ENCODE data around the gene ZNF423. TPM values are rescaled to one million over a fixed set of nuclear protein-coding genes. Genes with fewer than 3 reads are reported as not detected.

Gene ZNF423
- polyA plus RNA-seq, 4 donors = 0.54 to 10.3 (median 2.9) TPM; not detected in 1

- Histone ChIP-seq H3K4me1 (ENCODE audit: control insufficient read depth in 3 of 3, insufficient read depth in 2 of 3, low read depth in 1 of 3, low read length in 2 of 3) (peaks cover 0 to 7% (median 0%) of the 10 kb centered on the region in 3 donors), H3K36me3 (ENCODE audit: control insufficient read depth in 3 of 3, insufficient read depth in 2 of 3, low read depth in 1 of 3, low read length in 3 of 3) (no peaks in the 10 kb centered on the region), H3K27ac (ENCODE audit: low read depth in 1 of 3, low read length in 2 of 3) (no peak overlapping the region), H3K9me3 (ENCODE audit: control insufficient read depth in 2 of 2, insufficient read depth in 1 of 2, low read depth in 1 of 2, low read length in 1 of 2) (peaks cover 0 to 21% of the 10 kb centered on the region in 2 donors), H3K27me3 (ENCODE audit: control insufficient read depth in 3 of 3, insufficient read depth in 3 of 3, low read length in 3 of 3) (no peaks in the 10 kb centered on the region), H3K4me3 (ENCODE audit: low read depth in 1 of 3, low read length in 3 of 3) (no peak overlapping the region)
- 95 to 100% (median 95%) methylated on average over 1 of the region's 1 CpG for WGBS, 3 donors
- FAIRE-seq = no peak
- DNase-seq = no peak
These were observed 210.6 kb downstream of the ZNF423 start for GRCh38 chr16:49645263-49645662.

- DNase-seq = no peak
- no peak overlapping the region for H3K4me3 ChIP-seq (ENCODE audit: low read depth in 1 of 3, low read length in 3 of 3)
- no peaks in the 10 kb centered on the region for H3K27me3 ChIP-seq (ENCODE audit: control insufficient read depth in 3 of 3, insufficient read depth in 3 of 3, low read length in 3 of 3)
- H3K4me1 ChIP-seq (ENCODE audit: control insufficient read depth in 3 of 3, insufficient read depth in 2 of 3, low read depth in 1 of 3, low read length in 2 of 3) = peaks cover 0 to 16% (median 0%) of the 10 kb centered on the region in 3 donors
- 55 to 63% (median 60%) methylated on average over 4 of the region's 4 CpGs for WGBS, 3 donors
- no peak overlapping the region for H3K27ac ChIP-seq (ENCODE audit: low read depth in 1 of 3, low read length in 2 of 3)
- H3K9me3 ChIP-seq (ENCODE audit: control insufficient read depth in 2 of 2, insufficient read depth in 1 of 2, low read depth in 1 of 2, low read length in 1 of 2) = peaks cover 0 to 19% of the 10 kb centered on the region in 2 donors
- no peak for FAIRE-seq
- no peaks in the 10 kb centered on the region for H3K36me3 ChIP-seq (ENCODE audit: control insufficient read depth in 3 of 3, insufficient read depth in 2 of 3, low read depth in 1 of 3, low read length in 3 of 3)
These were observed 211.8 kb downstream of the ZNF423 start for GRCh38 chr16:49644145-49644463.

- no peak for FAIRE-seq
- no peak overlapping the region for H3K27ac ChIP-seq (ENCODE audit: low read depth in 1 of 3, low read length in 2 of 3)
- H3K4me1 ChIP-seq (ENCODE audit: control insufficient read depth in 3 of 3, insufficient read depth in 2 of 3, low read depth in 1 of 3, low read length in 2 of 3) = peaks cover 0 to 20% (median 0%) of the 10 kb centered on the region in 3 donors
These were observed 212.3 kb downstream of the ZNF423 start for GRCh38 chr16:49643429-49644144.

GRCh38 chr16:49641250-49641649 lies 214.7 kb downstream of the ZNF423 start:
- Histone ChIP-seq H3K27ac (ENCODE audit: low read depth in 1 of 3, low read length in 2 of 3) (no peak overlapping the region), H3K36me3 (ENCODE audit: control insufficient read depth in 3 of 3, insufficient read depth in 2 of 3, low read depth in 1 of 3, low read length in 3 of 3) (peaks cover 0 to 22% (median 0%) of the 10 kb centered on the region in 3 donors), H3K27me3 (ENCODE audit: control insufficient read depth in 3 of 3, insufficient read depth in 3 of 3, low read length in 3 of 3) (no peaks in the 10 kb centered on the region), H3K4me3 (ENCODE audit: low read depth in 1 of 3, low read length in 3 of 3) (no peak overlapping the region), H3K4me1 (ENCODE audit: control insufficient read depth in 3 of 3, insufficient read depth in 2 of 3, low read depth in 1 of 3, low read length in 2 of 3) (peaks cover 0 to 20% (median 0%) of the 10 kb centered on the region in 3 donors), H3K9me3 (ENCODE audit: control insufficient read depth in 2 of 2, insufficient read depth in 1 of 2, low read depth in 1 of 2, low read length in 1 of 2) (peaks cover 0 to 5% of the 10 kb centered on the region in 2 donors)
- FAIRE-seq (no peak), DNase-seq (no peak)
- 50 to 75% (median 52%) methylated on average over 3 of the region's 3 CpGs for WGBS, 3 donors

More at GRCh38 chr16:49643429-49644144, 212.3 kb downstream of the ZNF423 start:
- 66 to 68% (median 67%) methylated on average over 6 of the region's 6 CpGs for WGBS, 3 donors
- no peak for DNase-seq
- Histone ChIP-seq H3K9me3 (ENCODE audit: control insufficient read depth in 2 of 2, insufficient read depth in 1 of 2, low read depth in 1 of 2, low read length in 1 of 2) (peaks cover 0 to 19% of the 10 kb centered on the region in 2 donors), H3K4me3 (ENCODE audit: low read depth in 1 of 3, low read length in 3 of 3) (no peak overlapping the region), H3K36me3 (ENCODE audit: control insufficient read depth in 3 of 3, insufficient read depth in 2 of 3, low read depth in 1 of 3, low read length in 3 of 3) (no peaks in the 10 kb centered on the region), H3K27me3 (ENCODE audit: control insufficient read depth in 3 of 3, insufficient read depth in 3 of 3, low read length in 3 of 3) (no peaks in the 10 kb centered on the region)

GRCh38 chr16:49640581-49640980 lies 215.3 kb downstream of the ZNF423 start:
- Histone ChIP-seq H3K4me3 (ENCODE audit: low read depth in 1 of 3, low read length in 3 of 3) (no peak overlapping the region), H3K36me3 (ENCODE audit: control insufficient read depth in 3 of 3, insufficient read depth in 2 of 3, low read depth in 1 of 3, low read length in 3 of 3) (peaks cover 0 to 28% (median 0%) of the 10 kb centered on the region in 3 donors), H3K27me3 (ENCODE audit: control insufficient read depth in 3 of 3, insufficient read depth in 3 of 3, low read length in 3 of 3) (no peaks in the 10 kb centered on the region), H3K9me3 (ENCODE audit: control insufficient read depth in 2 of 2, insufficient read depth in 1 of 2, low read depth in 1 of 2, low read length in 1 of 2) (no peaks in the 10 kb centered on the region), H3K27ac (ENCODE audit: low read depth in 1 of 3, low read length in 2 of 3) (no peak overlapping the region), H3K4me1 (ENCODE audit: control insufficient read depth in 3 of 3, insufficient read depth in 2 of 3, low read depth in 1 of 3, low read length in 2 of 3) (peaks cover 0 to 20% (median 0%) of the 10 kb centered on the region in 3 donors)
- FAIRE-seq (no peak), DNase-seq (no peak)
- WGBS, 3 donors = 60 to 73% (median 68%) methylated on average over 12 to 15 of the region's 15 CpGs

- 41 to 50% (median 45%) methylated on average over 22 of the region's 22 CpGs for WGBS, 3 donors
- FAIRE-seq = no peak
- DNase-seq = no peak
These were observed 216.0 kb downstream of the ZNF423 start for GRCh38 chr16:49639739-49640431.

GRCh38 chr16:49638673-49639610 lies 217.0 kb downstream of the ZNF423 start:
- 59 to 76% (median 71%) methylated on average over 22 to 23 of the region's 23 CpGs for WGBS, 3 donors
- no peak overlapping the region for H3K4me3 ChIP-seq (ENCODE audit: low read depth in 1 of 3, low read length in 3 of 3)
- no peak overlapping the region for H3K27ac ChIP-seq (ENCODE audit: low read depth in 1 of 3, low read length in 2 of 3)
- peaks cover 0 to 42% (median 0%) of the 10 kb centered on the region in 3 donors for H3K36me3 ChIP-seq (ENCODE audit: control insufficient read depth in 3 of 3, insufficient read depth in 2 of 3, low read depth in 1 of 3, low read length in 3 of 3)
- no peak for DNase-seq
- FAIRE-seq = no peak
- H3K27me3 ChIP-seq (ENCODE audit: control insufficient read depth in 3 of 3, insufficient read depth in 3 of 3, low read length in 3 of 3) = no peaks in the 10 kb centered on the region
- H3K9me3 ChIP-seq (ENCODE audit: control insufficient read depth in 2 of 2, insufficient read depth in 1 of 2, low read depth in 1 of 2, low read length in 1 of 2) = no peaks in the 10 kb centered on the region
- H3K4me1 ChIP-seq (ENCODE audit: control insufficient read depth in 3 of 3, insufficient read depth in 2 of 3, low read depth in 1 of 3, low read length in 2 of 3) = peaks cover 0 to 20% (median 0%) of the 10 kb centered on the region in 3 donors

More at GRCh38 chr16:49639739-49640431, 216.0 kb downstream of the ZNF423 start:
- Histone ChIP-seq H3K27me3 (ENCODE audit: control insufficient read depth in 3 of 3, insufficient read depth in 3 of 3, low read length in 3 of 3) (no peaks in the 10 kb centered on the region), H3K9me3 (ENCODE audit: control insufficient read depth in 2 of 2, insufficient read depth in 1 of 2, low read depth in 1 of 2, low read length in 1 of 2) (no peaks in the 10 kb centered on the region), H3K36me3 (ENCODE audit: control insufficient read depth in 3 of 3, insufficient read depth in 2 of 3, low read depth in 1 of 3, low read length in 3 of 3) (peaks cover 0 to 35% (median 0%) of the 10 kb centered on the region in 3 donors), H3K4me1 (ENCODE audit: control insufficient read depth in 3 of 3, insufficient read depth in 2 of 3, low read depth in 1 of 3, low read length in 2 of 3) (peaks cover 0 to 20% (median 0%) of the 10 kb centered on the region in 3 donors), H3K27ac (ENCODE audit: low read depth in 1 of 3, low read length in 2 of 3) (peak overlapping the region in 2 of 3 donors; percentile 22 to 54), H3K4me3 (ENCODE audit: low read depth in 1 of 3, low read length in 3 of 3) (no peak overlapping the region)

Measured in small intestine (tissue), 7 donors.